ENCODE data around the gene CT45A7.
"Not testable (repeated sequence)": the region's sequence is repeated elsewhere in the genome, so short reads cannot be mapped to it uniquely, and the experiment has no call there.

The CT45A7 gene, protein sequence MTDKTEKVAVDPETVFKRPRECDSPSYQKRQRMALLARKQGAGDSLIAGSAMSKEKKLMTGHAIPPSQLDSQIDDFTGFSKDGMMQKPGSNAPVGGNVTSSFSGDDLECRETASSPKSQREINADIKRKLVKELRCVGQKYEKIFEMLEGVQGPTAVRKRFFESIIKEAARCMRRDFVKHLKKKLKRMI

DNA sequence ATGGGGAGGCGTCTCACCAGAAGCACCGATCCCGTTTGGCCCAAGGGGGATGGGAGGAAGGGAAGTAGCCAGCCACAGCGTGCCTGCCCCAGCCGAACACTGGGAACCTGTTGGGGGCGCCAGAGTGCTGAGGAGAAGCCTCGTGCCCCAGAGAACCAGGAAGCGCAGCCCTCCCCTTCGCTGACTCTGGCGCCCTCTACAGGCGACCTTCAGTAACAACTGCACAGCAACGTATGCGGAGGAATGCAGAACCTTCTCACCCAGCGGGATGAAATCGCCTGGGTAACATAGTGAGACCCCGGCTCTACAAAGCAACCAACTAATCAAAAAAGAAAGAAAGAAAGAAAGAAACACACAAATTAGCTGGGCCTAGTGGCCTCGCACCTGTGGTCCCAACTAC, at the start of gene CT45A7:
TSS of gene CT45A7 (minus strand) at position 101 of the 400 bp plus-strand sequence. CDS start 3,747 bp downstream, outside the sequence.
- DNase-seq: not testable (repeated sequence)

DNA sequence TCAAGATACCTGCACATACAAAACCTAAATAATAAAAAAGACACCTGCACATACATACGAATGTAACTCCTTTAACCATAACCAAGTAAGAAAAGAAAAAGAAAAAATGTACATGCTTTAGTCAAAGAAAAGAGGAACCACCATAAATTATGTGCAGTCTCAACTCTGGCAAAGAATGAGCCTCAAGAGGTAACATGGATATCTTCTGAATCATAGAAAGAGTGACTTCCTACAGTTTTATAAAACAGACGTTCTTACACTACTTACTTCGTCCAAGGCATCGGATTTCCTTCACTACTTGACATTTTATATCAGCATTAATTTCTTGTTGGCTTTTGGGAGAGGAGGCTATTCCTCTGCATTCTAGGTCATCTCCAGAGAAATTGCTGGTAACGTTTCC, 45.7 kb upstream of the CT45A7 start:
- not testable (repeated sequence) for DNase-seq

DNA sequence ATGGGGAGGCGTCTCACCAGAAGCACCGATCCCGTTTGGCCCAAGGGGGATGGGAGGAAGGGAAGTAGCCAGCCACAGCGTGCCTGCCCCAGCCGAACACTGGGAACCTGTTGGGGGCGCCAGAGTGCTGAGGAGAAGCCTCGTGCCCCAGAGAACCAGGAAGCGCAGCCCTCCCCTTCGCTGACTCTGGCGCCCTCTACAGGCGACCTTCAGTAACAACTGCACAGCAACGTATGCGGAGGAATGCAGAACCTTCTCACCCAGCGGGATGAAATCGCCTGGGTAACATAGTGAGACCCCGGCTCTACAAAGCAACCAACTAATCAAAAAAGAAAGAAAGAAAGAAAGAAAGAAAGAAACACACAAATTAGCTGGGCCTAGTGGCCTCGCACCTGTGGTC, 34.6 kb upstream of the CT45A7 start, which contains the start of gene CT45A9:
TSS of gene CT45A9 (minus strand) at position 101 of the 400 bp plus-strand sequence. CDS start 3,751 bp downstream, outside the sequence.
- not testable (repeated sequence) for DNase-seq

DNA sequence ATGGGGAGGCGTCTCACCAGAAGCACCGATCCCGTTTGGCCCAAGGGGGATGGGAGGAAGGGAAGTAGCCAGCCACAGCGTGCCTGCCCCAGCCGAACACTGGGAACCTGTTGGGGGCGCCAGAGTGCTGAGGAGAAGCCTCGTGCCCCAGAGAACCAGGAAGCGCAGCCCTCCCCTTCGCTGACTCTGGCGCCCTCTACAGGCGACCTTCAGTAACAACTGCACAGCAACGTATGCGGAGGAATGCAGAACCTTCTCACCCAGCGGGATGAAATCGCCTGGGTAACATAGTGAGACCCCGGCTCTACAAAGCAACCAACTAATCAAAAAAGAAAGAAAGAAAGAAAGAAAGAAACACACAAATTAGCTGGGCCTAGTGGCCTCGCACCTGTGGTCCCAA, 17.4 kb upstream of the CT45A7 start, which contains the start of gene CT45A8:
TSS of gene CT45A8 (minus strand) at position 101 of the 400 bp plus-strand sequence. CDS start 3,755 bp downstream, outside the sequence.
- not testable (repeated sequence) for DNase-seq

DNA sequence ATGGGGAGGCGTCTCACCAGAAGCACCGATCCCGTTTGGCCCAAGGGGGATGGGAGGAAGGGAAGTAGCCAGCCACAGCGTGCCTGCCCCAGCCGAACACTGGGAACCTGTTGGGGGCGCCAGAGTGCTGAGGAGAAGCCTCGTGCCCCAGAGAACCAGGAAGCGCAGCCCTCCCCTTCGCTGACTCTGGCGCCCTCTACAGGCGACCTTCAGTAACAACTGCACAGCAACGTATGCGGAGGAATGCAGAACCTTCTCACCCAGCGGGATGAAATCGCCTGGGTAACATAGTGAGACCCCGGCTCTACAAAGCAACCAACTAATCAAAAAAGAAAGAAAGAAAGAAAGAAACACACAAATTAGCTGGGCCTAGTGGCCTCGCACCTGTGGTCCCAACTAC, 17.2 kb downstream of the CT45A7 start, which contains the start of gene CT45A2:
TSS of gene CT45A2 (minus strand) at position 101 of the 400 bp plus-strand sequence. CDS start 3,747 bp downstream, outside the sequence.
- not testable (repeated sequence) for DNase-seq

DNA sequence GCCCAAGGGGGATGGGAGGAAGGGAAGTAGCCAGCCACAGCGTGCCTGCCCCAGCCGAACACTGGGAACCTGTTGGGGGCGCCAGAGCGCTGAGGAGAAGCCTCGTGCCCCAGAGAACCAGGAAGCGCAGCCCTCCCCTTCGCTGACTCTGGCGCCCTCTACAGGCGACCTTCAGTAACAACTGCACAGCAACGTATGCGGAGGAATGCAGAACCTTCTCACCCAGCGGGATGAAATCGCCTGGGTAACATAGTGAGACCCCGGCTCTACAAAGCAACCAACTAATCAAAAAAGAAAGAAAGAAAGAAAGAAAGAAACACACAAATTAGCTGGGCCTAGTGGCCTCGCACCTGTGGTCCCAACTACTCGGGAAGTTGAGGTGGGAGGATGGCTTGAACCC, 34.4 kb downstream of the CT45A7 start, which contains the start of gene CT45A6:
TSS of gene CT45A6 (minus strand) at position 101 of the 400 bp plus-strand sequence. CDS start 3,794 bp downstream, outside the sequence.
- not testable (repeated sequence) for DNase-seq

DNA sequence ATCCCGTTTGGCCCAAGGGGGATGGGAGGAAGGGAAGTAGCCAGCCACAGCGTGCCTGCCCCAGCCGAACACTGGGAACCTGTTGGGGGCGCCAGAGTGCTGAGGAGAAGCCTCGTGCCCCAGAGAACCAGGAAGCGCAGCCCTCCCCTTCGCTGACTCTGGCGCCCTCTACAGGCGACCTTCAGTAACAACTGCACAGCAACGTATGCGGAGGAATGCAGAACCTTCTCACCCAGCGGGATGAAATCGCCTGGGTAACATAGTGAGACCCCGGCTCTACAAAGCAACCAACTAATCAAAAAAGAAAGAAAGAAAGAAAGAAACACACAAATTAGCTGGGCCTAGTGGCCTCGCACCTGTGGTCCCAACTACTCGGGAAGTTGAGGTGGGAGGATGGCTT, 51.7 kb downstream of the CT45A7 start, which contains the start of gene CT45A5:
TSS of gene CT45A5 (minus strand) at position 101 of the 400 bp plus-strand sequence. CDS start 3,774 bp downstream, outside the sequence.
- DNase-seq: not testable (repeated sequence)
